Bronchial epithelial cell (primary cell): ENCODE measurements around the gene BCL7B. TPM values are rescaled to one million over a fixed set of nuclear protein-coding genes. Genes with fewer than 3 reads are reported as not detected.

Source experiments
- DNase-seq: peaks from one replicate; pipeline ENCODE4 v3.0.0-alpha.2; 2010; ENCODE audit warnings: low read depth
- FAIRE-seq: peaks from 2 replicates; lab custom pipeline; 2011; peaks lifted over from hg19 to GRCh38; lab: Jason Lieb, UNC
- H3K27me3 ChIP-seq: 2 replicates; pipeline ENCODE4 v1.5.1; 2011; ENCODE audit warnings: low read length; ENCODE audit not compliant: control insufficient read depth, insufficient read depth
- H3K36me3 ChIP-seq: 2 replicates; pipeline ENCODE4 v1.5.1; 2011; ENCODE audit warnings: low read length; ENCODE audit not compliant: control insufficient read depth, insufficient read depth
- H3K4me3 ChIP-seq: 2 replicates; pipeline ENCODE4 v1.5.1; 2011; ENCODE audit warnings: mild to moderate bottlenecking, low read depth, low read length, control low read depth
- total RNA-seq: library from RNA; depleted of rRNA; stranded (reverse); fragments of >200 nt; gene quantifications from 2 replicates; pipeline ENCODE4 v1.2.1, GENCODE V29; 2014
- TF ChIP-seq, protein P1 (sequence below): IDR thresholded peaks from 2 replicates; pipeline ENCODE4 v1.5.1; 2011; ENCODE audit warnings: mild to moderate bottlenecking, moderate library complexity, low read length, control low read depth, inconsistent platforms; ENCODE audit not compliant: insufficient read depth, severe bottlenecking

The BCL7B gene
- total RNA-seq, 1 donor from 2014 or later: 21.3 TPM

DNA sequence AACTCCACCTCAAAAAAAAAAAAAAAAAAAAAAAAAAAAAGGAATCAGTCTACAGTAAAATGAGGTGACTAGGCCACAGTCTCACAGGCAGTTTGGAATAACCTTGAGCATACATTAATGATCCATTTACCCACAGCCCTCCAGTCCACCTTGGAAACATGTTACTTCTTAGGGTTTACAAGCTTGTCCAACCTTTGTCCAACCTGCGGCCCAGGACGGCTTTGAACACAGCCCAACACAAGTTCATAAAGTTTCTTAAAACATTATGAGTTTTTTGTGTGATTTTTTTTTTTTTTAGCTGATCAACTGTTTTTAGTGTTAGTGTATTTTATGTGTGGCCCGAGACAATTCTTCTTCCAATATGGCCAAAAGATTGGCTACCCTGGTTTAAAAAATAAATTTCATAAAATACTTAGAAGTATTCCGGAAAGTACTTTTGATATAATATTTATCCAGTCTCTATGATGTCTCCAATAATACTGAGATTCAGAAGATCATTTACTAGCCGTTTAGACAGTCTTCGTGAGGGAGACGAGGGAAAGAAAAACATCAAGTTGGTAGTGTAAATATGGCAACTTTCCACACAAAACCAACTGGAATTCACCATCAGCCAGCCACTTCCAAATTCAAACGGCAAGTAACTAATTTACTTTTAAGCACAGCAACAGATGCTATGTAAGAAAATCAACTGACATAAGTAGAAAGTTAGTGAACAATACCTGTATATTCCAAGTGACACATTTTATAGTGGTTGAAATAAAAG, 45.3 kb downstream of the BCL7B start:
- Histone ChIP-seq H3K27me3 (no peaks in the 10 kb centered on the region), H3K36me3 (peaks cover 10% of the 10 kb centered on the region), H3K4me3 (no peak overlapping the region)
- TF ChIP-seq, protein P1, sequence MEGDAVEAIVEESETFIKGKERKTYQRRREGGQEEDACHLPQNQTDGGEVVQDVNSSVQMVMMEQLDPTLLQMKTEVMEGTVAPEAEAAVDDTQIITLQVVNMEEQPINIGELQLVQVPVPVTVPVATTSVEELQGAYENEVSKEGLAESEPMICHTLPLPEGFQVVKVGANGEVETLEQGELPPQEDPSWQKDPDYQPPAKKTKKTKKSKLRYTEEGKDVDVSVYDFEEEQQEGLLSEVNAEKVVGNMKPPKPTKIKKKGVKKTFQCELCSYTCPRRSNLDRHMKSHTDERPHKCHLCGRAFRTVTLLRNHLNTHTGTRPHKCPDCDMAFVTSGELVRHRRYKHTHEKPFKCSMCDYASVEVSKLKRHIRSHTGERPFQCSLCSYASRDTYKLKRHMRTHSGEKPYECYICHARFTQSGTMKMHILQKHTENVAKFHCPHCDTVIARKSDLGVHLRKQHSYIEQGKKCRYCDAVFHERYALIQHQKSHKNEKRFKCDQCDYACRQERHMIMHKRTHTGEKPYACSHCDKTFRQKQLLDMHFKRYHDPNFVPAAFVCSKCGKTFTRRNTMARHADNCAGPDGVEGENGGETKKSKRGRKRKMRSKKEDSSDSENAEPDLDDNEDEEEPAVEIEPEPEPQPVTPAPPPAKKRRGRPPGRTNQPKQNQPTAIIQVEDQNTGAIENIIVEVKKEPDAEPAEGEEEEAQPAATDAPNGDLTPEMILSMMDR: no peak
- no peak for FAIRE-seq
- no peak for DNase-seq

DNA sequence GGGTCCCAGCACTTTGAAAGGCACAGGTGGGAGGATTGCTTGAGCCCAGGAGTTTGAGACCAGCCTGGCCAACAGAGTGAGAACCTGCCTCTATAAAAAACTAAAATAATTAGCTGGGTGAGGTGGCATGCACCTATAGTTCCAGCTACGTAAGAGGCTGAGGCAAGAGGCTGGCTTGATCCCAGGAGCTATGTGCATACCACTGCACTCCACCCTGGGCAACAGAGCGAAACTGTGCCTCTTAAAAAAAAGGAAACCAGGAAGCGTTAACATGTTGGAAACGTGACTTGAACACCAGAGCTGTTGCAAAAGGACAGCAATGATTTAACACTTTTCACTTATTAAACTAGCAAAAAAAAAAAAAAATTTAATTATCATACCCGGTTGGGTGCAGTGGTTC, 48.0 kb downstream of the BCL7B start:
- no peak overlapping the region for H3K4me3 ChIP-seq
- FAIRE-seq: no peak
- TF ChIP-seq, protein P1: no peak
- no peak for DNase-seq
- H3K27me3 ChIP-seq: no peaks in the 10 kb centered on the region
- peaks cover 12% of the 10 kb centered on the region for H3K36me3 ChIP-seq

DNA sequence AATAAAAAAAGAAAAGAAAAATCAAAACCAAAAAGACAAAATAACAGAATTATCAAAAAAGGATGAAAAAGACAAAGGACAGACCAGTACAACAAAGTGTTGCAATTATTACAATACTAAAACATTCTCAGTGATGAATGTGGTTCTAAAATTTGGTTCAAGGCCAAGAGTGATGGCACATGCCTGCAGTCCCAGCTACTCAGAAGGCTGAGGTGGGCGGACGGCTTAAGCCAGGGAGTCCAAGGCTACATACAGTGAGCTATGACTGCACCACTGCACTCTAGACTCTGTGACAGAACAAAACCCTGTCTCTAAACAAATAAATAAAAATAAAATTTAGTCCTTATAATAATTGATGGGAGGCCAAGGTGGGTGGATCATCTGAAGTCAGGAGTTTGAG, 49.9 kb downstream of the BCL7B start:
- Histone ChIP-seq H3K4me3 (no peak overlapping the region), H3K27me3 (no peaks in the 10 kb centered on the region), H3K36me3 (peaks cover 17% of the 10 kb centered on the region)
- FAIRE-seq (no peak), DNase-seq (no peak)
- TF ChIP-seq, protein P1: no peak

DNA sequence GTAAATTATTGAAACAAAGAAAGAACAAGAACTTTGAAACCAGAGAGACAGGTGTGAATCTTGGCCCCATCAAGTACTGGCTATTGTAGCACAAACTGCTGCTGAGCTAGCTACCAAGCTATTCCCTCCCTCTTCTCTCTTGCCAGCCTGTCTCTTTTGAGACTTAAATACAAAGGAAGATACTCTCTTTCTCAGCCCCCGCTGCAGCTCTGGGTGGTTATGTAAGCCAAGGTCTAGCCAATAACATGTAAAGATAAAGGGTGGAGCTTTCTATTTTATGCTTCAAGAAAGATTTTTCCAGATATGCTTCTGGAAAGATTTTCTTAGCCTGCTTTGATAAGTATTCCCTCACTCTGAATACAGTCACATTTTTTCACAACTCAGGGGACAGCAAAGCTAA, 52.6 kb downstream of the BCL7B start:
- no peak overlapping the region for H3K4me3 ChIP-seq
- FAIRE-seq (no peak), DNase-seq (no peak)
- peaks cover 17% of the 10 kb centered on the region for H3K36me3 ChIP-seq
- TF ChIP-seq, protein P1: no peak
- H3K27me3 ChIP-seq: no peaks in the 10 kb centered on the region

DNA sequence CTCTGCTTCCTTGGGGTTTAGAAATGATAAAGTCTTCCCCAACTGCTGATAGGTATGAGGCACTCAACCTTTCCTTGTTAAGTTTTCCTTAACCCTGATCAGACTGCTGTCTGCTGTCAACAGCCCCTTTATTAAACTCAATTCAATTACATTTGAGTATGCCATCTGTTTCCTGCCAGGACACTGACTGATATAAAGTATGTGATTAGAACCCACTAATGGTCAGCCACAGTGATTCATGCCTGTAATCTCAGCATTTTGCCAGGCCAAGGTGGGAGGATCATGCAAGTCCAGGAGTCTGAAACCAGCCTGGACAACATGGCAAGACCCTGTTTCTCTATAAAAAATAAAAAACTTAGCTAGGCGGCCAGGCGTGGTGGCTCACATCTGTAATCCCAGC, 53.5 kb downstream of the BCL7B start:
- no peaks in the 10 kb centered on the region for H3K27me3 ChIP-seq
- peaks cover 19% of the 10 kb centered on the region for H3K36me3 ChIP-seq
- H3K4me3 ChIP-seq: no peak overlapping the region
- FAIRE-seq: no peak
- no peak for DNase-seq
- TF ChIP-seq, protein P1: no peak

DNA sequence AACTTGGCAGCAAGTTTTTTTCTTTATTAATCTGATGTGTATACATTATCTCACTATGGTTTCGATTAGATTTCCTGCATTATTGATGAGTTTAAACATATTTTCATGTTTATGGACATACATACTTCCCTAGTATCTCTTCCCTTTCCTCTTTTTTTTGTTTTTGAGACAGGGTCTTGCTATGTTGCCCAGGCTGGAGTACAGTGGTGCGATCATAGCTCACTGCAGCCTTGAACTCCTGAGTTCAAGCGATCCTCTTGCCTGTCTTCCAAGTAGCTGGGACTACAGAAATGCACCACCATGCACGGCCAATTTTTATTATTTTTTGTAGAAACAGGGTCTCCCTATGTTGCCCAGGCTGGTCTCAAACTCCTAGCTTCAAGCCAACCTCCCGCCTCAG, 54.3 kb downstream of the BCL7B start:
- peaks cover 20% of the 10 kb centered on the region for H3K36me3 ChIP-seq
- DNase-seq: no peak

More for the DNA sequence above, 54.3 kb downstream of the BCL7B start:
- TF ChIP-seq, protein P1: no peak
- Histone ChIP-seq H3K27me3 (no peaks in the 10 kb centered on the region), H3K4me3 (no peak overlapping the region)
- no peak for FAIRE-seq
